ENCODE data around the gene EXOC5.
"Not testable (repeated sequence)": the region's sequence is repeated elsewhere in the genome, so short reads cannot be mapped to it uniquely, and the experiment has no call there.

The EXOC5 gene

DNA sequence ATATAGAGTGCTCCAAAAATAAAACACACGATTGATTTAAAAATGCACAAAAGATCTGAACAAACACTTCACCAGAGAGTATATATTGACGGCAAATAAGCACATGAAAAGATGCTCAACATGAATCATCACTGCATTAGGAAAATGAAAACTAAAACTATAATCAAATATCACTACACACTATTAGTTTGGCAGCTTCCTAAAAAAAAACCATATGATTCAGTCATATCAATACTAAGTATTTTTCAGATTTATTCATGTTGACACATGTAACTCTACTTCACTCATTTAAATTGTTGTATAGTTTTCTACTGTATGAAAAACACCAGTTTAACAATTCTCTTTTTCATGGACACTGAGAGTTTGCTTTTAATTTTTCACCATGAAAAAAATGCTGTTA, 41.6 kb downstream of the EXOC5 start:
- Histone ChIP-seq H3K9ac (ENCODE audit: low read length in 5 of 5) (no peak overlapping the region), H3K27ac (ENCODE audit: low read depth, low read length) (no peak overlapping the region), H3K4me3 (ENCODE audit: low read depth in 1 of 5, low read length in 5 of 5) (no peak overlapping the region), H3K36me3 (ENCODE audit: control insufficient read depth in 5 of 5, insufficient read depth in 5 of 5, low read length in 5 of 5) (peaks cover 23 to 46% (median 39%) of the 10 kb centered on the region in 5 donors), H3K27me3 (ENCODE audit: control insufficient read depth in 5 of 5, insufficient read depth in 4 of 5, low read length in 5 of 5) (no peaks in the 10 kb centered on the region), H3K4me1 (ENCODE audit: control insufficient read depth in 5 of 5, insufficient read depth in 5 of 5, low read length in 5 of 5) (no peaks in the 10 kb centered on the region), H3K9me3 (ENCODE audit: control insufficient read depth in 5 of 5, low read length in 5 of 5) (no peaks in the 10 kb centered on the region)

DNA sequence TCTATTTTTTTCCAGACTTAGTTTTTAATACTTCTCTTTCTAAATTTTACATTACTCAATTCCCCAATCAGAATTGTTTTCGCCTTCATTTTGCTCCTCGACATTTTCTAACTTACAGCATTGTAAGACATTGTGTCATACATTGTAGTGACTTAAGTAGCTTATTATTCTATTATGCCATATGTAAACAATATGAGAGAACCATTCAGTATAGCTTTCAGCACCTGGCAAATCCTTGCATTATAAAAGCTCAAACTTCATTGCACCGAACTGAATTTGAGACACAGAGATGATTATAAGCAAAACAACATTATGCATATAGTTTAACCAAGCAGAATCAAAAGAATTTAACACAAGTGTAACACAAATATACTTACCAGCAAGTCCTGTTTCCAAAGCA, 46.8 kb downstream of the EXOC5 start:
- Histone ChIP-seq H3K4me3 (ENCODE audit: low read depth in 1 of 5, low read length in 5 of 5) (no peak overlapping the region), H3K27me3 (ENCODE audit: control insufficient read depth in 5 of 5, insufficient read depth in 4 of 5, low read length in 5 of 5) (no peaks in the 10 kb centered on the region), H3K9ac (ENCODE audit: low read length in 5 of 5) (no peak overlapping the region), H3K9me3 (ENCODE audit: control insufficient read depth in 5 of 5, low read length in 5 of 5) (no peaks in the 10 kb centered on the region), H3K27ac (ENCODE audit: low read depth, low read length) (no peak overlapping the region), H3K4me1 (ENCODE audit: control insufficient read depth in 5 of 5, insufficient read depth in 5 of 5, low read length in 5 of 5) (no peaks in the 10 kb centered on the region), H3K36me3 (ENCODE audit: control insufficient read depth in 5 of 5, insufficient read depth in 5 of 5, low read length in 5 of 5) (peaks cover 23 to 53% (median 33%) of the 10 kb centered on the region in 5 donors)

DNA sequence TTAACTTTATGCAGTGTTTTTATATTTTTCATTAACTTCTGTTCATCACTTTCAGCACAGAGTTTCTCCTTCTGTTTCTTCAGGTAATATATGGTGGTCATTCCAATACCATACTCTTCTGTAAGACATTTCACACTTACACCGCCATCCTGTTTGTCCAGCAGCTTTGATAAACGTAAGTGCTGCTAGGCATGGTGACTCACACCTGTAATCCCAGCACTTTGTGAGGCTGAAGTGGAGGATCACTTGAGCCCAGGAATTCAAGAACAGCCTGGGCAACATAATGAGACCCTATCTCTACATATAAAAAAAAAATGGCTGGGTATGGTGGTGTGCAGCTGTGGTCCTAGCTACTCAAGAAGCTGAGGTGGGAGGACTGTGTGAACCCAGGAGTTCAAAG, 55.8 kb downstream of the EXOC5 start:
- no peaks in the 10 kb centered on the region for H3K9me3 ChIP-seq (ENCODE audit: control insufficient read depth in 5 of 5, low read length in 5 of 5)
- no peak overlapping the region for H3K4me3 ChIP-seq (ENCODE audit: low read depth in 1 of 5, low read length in 5 of 5)
- H3K27ac ChIP-seq (ENCODE audit: low read depth, low read length), result no peak overlapping the region
- no peak overlapping the region for H3K9ac ChIP-seq (ENCODE audit: low read length in 5 of 5)
- H3K4me1 ChIP-seq (ENCODE audit: control insufficient read depth in 5 of 5, insufficient read depth in 5 of 5, low read length in 5 of 5), result no peaks in the 10 kb centered on the region
- H3K27me3 ChIP-seq (ENCODE audit: control insufficient read depth in 5 of 5, insufficient read depth in 4 of 5, low read length in 5 of 5), result no peaks in the 10 kb centered on the region
- peaks cover 52 to 70% (median 62%) of the 10 kb centered on the region in 5 donors for H3K36me3 ChIP-seq (ENCODE audit: control insufficient read depth in 5 of 5, insufficient read depth in 5 of 5, low read length in 5 of 5)

DNA sequence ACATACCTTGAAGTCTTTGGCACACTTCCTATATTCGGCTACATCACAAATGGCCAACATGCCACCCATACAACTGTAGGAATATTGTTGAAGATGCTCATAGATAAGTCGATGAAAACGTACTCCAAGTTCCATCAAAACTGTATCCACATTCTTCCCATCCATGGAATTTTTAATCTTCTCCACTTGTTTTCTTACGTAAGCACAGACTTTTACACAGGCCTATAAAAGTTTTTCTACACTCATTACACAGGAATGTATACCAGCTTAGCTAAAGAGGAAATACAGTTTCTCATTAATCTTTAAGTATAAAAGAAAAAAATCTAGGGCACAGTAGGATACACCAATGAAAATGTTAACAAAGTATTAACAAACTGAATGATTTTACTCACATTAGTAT, 59.1 kb downstream of the EXOC5 start:
- Histone ChIP-seq H3K36me3 (ENCODE audit: control insufficient read depth in 5 of 5, insufficient read depth in 5 of 5, low read length in 5 of 5) (peaks cover 39 to 54% (median 47%) of the 10 kb centered on the region in 5 donors), H3K9me3 (ENCODE audit: control insufficient read depth in 5 of 5, low read length in 5 of 5) (no peaks in the 10 kb centered on the region), H3K4me1 (ENCODE audit: control insufficient read depth in 5 of 5, insufficient read depth in 5 of 5, low read length in 5 of 5) (no peaks in the 10 kb centered on the region), H3K9ac (ENCODE audit: low read length in 5 of 5) (no peak overlapping the region), H3K27ac (ENCODE audit: low read depth, low read length) (no peak overlapping the region), H3K4me3 (ENCODE audit: low read depth in 1 of 5, low read length in 5 of 5) (no peak overlapping the region), H3K27me3 (ENCODE audit: control insufficient read depth in 5 of 5, insufficient read depth in 4 of 5, low read length in 5 of 5) (no peaks in the 10 kb centered on the region)

DNA sequence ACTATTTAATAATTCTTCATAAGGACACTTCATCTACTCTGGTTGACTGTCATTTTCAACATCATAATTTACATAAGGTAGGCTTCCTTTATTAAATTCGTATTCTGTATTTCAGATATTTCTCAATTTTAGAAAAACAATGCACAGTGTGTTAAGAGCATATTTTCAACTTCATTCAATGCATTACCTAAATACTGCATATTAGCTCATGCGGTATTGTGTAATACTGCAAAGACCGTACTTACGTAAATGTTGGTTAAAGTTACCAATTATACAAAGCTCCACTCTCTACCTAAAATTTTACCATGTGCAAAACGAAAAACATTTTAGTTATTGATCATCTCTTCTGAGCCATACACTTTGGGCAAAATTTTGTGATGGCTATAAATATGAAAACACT, 62.8 kb downstream of the EXOC5 start:
- no peaks in the 10 kb centered on the region for H3K4me1 ChIP-seq (ENCODE audit: control insufficient read depth in 5 of 5, insufficient read depth in 5 of 5, low read length in 5 of 5)
- no peak overlapping the region for H3K4me3 ChIP-seq (ENCODE audit: low read depth in 1 of 5, low read length in 5 of 5)
- no peak overlapping the region for H3K27ac ChIP-seq (ENCODE audit: low read depth, low read length)
- peaks cover 12 to 35% (median 18%) of the 10 kb centered on the region in 5 donors for H3K36me3 ChIP-seq (ENCODE audit: control insufficient read depth in 5 of 5, insufficient read depth in 5 of 5, low read length in 5 of 5)
- H3K9me3 ChIP-seq (ENCODE audit: control insufficient read depth in 5 of 5, low read length in 5 of 5), result no peaks in the 10 kb centered on the region
- no peaks in the 10 kb centered on the region for H3K27me3 ChIP-seq (ENCODE audit: control insufficient read depth in 5 of 5, insufficient read depth in 4 of 5, low read length in 5 of 5)
- no peak overlapping the region for H3K9ac ChIP-seq (ENCODE audit: low read length in 5 of 5)

DNA sequence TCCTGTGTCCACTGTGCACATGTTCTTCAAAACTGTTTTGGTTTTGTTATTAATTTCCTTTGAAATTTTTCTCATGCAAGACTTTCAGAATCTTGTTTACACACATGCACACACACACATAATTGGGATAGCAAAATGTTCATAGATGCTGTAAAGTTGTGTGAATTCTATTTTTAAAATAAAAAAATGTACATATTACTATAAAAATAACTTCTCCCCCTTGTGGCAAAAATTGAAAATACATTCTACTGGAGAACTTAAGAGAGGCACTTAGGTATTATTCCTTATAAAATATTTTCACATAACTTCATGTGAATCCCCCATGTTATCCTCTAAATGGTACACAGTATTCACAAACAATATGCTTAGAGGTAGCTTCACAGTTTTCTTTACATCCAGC, 66.0 kb downstream of the EXOC5 start:
- H3K4me3 ChIP-seq (ENCODE audit: low read depth in 1 of 5, low read length in 5 of 5); H3K4me1 ChIP-seq (ENCODE audit: control insufficient read depth in 5 of 5, insufficient read depth in 5 of 5, low read length in 5 of 5); H3K27me3 ChIP-seq (ENCODE audit: control insufficient read depth in 5 of 5, insufficient read depth in 4 of 5, low read length in 5 of 5); H3K9ac ChIP-seq (ENCODE audit: low read length in 5 of 5); H3K27ac ChIP-seq (ENCODE audit: low read depth, low read length); H3K9me3 ChIP-seq (ENCODE audit: control insufficient read depth in 5 of 5, low read length in 5 of 5): not testable (repeated sequence)
- H3K36me3 ChIP-seq (ENCODE audit: control insufficient read depth in 5 of 5, insufficient read depth in 5 of 5, low read length in 5 of 5), result peaks cover 0 to 12% (median 3%) of the 10 kb centered on the region in 5 donors

DNA sequence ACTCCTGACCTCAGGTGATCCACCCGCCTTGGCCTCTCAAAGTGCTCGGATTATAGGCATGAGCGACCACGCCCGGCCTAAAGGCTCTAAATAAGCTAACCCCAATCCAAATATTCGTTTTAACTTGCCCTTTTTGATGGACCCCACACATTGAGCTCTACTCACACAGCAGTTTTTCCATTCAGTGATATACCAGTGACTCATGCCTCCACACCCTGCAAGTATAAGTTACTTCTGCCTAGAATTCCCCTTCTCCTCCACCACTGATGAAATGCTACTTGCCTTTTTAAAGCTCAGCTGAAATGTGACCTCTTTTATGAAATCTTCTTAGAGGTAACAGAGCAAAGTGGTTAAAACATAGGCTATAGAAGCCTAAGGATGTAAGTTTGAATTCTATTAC, 68.8 kb downstream of the EXOC5 start:
- no peak overlapping the region for H3K9ac ChIP-seq (ENCODE audit: low read length in 5 of 5)
- H3K36me3 ChIP-seq (ENCODE audit: control insufficient read depth in 5 of 5, insufficient read depth in 5 of 5, low read length in 5 of 5), result peaks cover 0 to 3% (median 0%) of the 10 kb centered on the region in 5 donors
- no peaks in the 10 kb centered on the region for H3K4me1 ChIP-seq (ENCODE audit: control insufficient read depth in 5 of 5, insufficient read depth in 5 of 5, low read length in 5 of 5)
- H3K27me3 ChIP-seq (ENCODE audit: control insufficient read depth in 5 of 5, insufficient read depth in 4 of 5, low read length in 5 of 5), result no peaks in the 10 kb centered on the region
- H3K9me3 ChIP-seq (ENCODE audit: control insufficient read depth in 5 of 5, low read length in 5 of 5), result no peaks in the 10 kb centered on the region
- no peak overlapping the region for H3K27ac ChIP-seq (ENCODE audit: low read depth, low read length)
- no peak overlapping the region for H3K4me3 ChIP-seq (ENCODE audit: low read depth in 1 of 5, low read length in 5 of 5)

DNA sequence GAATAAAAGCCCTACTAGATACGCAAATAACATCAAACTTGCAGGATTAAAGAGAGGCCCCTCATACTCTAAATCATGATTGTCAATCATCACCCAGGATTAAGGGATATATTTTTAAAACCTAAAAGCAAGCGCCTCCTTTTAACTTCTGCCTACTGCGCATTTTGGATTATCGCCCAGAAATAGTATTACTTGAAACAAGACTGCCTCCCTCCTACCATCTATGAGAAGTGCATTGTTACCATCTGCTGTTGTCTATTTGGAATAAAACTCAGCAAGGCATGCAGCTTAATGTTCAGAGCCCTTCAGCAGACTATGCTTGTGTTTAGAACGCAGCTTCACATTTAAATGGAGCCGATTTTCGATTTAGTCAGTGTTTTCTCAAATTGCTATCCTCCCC, 79.6 kb downstream of the EXOC5 start:
- Histone ChIP-seq H3K4me1 (ENCODE audit: control insufficient read depth in 5 of 5, insufficient read depth in 5 of 5, low read length in 5 of 5) (no peaks in the 10 kb centered on the region), H3K9me3 (ENCODE audit: control insufficient read depth in 5 of 5, low read length in 5 of 5) (no peaks in the 10 kb centered on the region), H3K27me3 (ENCODE audit: control insufficient read depth in 5 of 5, insufficient read depth in 4 of 5, low read length in 5 of 5) (no peaks in the 10 kb centered on the region), H3K4me3 (ENCODE audit: low read depth in 1 of 5, low read length in 5 of 5) (no peak overlapping the region), H3K9ac (ENCODE audit: low read length in 5 of 5) (no peak overlapping the region), H3K27ac (ENCODE audit: low read depth, low read length) (no peak overlapping the region), H3K36me3 (ENCODE audit: control insufficient read depth in 5 of 5, insufficient read depth in 5 of 5, low read length in 5 of 5) (no peaks in the 10 kb centered on the region)

DNA sequence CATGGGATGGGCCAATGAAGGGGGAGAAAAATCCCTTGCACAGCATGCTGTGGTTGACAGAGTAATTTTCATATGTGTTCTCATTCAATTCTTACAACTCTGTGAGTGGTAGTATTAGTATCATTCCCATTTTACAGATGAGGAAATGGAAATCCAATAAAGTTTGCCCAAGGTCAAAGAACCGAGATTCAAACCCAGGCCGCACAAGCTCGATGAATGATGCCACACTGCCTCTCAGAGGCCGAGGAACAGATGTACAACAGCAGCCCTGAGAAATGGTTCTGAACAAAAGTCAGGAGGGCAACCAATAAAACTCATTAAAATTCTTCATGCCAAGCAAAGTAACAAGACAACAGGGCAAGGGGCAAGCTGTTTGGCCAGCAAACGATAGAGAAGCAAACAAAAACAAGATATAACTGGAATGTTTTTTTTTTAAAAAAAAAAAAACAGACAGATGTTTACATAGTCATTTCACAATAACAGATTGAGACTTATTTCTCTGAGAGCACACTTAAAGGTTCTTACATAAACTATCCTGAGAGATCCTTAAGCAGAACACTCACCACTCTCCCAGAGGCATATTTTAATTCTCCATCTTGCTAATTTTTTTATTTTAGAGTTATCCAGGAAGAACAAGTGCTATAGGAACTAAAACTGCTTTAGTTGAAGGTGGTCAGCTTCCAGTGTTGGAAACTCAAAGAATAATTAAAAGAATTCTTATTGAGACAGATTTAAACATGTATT, 85.8 kb downstream of the EXOC5 start:
- Histone ChIP-seq H3K4me1 (ENCODE audit: control insufficient read depth in 5 of 5, insufficient read depth in 5 of 5, low read length in 5 of 5) (no peaks in the 10 kb centered on the region), H3K27me3 (ENCODE audit: control insufficient read depth in 5 of 5, insufficient read depth in 4 of 5, low read length in 5 of 5) (no peaks in the 10 kb centered on the region), H3K36me3 (ENCODE audit: control insufficient read depth in 5 of 5, insufficient read depth in 5 of 5, low read length in 5 of 5) (no peaks in the 10 kb centered on the region), H3K4me3 (ENCODE audit: low read depth in 1 of 5, low read length in 5 of 5) (no peak overlapping the region), H3K27ac (ENCODE audit: low read depth, low read length) (no peak overlapping the region), H3K9ac (ENCODE audit: low read length in 5 of 5) (no peak overlapping the region), H3K9me3 (ENCODE audit: control insufficient read depth in 5 of 5, low read length in 5 of 5) (no peaks in the 10 kb centered on the region)

DNA sequence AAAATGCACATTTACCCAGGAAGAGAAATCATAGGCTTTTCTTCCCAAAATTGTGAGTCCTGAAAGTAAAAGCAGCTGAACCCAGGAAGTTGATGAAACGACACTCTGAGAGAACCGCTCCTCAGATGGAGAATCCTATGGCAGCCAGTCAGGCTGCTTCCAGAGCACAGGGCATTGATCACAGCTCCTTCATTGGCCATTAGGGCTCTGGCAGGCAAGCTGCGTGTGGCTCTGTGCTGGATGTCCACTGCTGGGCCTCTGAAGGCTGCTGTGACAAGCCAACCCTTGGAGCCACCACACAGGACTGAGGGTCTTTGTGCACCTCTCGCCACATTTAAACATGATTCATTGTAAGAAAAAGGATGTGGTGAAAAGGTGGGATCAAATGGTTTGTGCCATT, 89.4 kb downstream of the EXOC5 start:
- H3K27ac ChIP-seq (ENCODE audit: low read depth, low read length), result no peak overlapping the region
- no peaks in the 10 kb centered on the region for H3K9me3 ChIP-seq (ENCODE audit: control insufficient read depth in 5 of 5, low read length in 5 of 5)
- H3K9ac ChIP-seq (ENCODE audit: low read length in 5 of 5), result no peak overlapping the region
- no peaks in the 10 kb centered on the region for H3K27me3 ChIP-seq (ENCODE audit: control insufficient read depth in 5 of 5, insufficient read depth in 4 of 5, low read length in 5 of 5)
- H3K4me3 ChIP-seq (ENCODE audit: low read depth in 1 of 5, low read length in 5 of 5), result no peak overlapping the region
- H3K4me1 ChIP-seq (ENCODE audit: control insufficient read depth in 5 of 5, insufficient read depth in 5 of 5, low read length in 5 of 5), result no peaks in the 10 kb centered on the region
- no peaks in the 10 kb centered on the region for H3K36me3 ChIP-seq (ENCODE audit: control insufficient read depth in 5 of 5, insufficient read depth in 5 of 5, low read length in 5 of 5)

Measured in subcutaneous abdominal adipose tissue (tissue), 5 donors.